Measurements from ENCODE around the gene INTS12. TPM values are rescaled to one million over a fixed set of nuclear protein-coding genes. Genes with fewer than 3 reads are reported as not detected.

Gene INTS12
- total RNA-seq, 2 experiments from 2014 or later, result 10.0 to 19.4 TPM

DNA sequence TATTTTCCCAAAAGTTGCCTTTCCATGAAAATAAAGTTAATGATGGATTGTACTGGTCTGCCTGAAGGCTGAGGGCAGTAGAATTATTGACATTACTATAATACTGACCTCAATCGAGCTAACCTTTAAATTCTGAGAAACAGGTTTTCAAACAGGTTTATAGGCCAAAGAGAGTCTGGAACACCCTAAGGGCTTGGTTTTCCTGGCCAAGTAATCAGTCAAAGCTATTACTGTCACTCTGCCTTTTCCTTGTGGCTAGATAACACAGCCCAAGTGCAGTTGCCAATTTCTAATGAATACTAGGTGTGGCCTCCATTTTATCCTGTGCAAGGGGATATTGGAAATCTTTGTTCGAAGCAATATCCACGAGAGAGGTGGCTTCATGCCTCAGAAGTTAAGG lies 75.2 kb downstream of the INTS12 start:
- no peak overlapping the region for H3K4me3 ChIP-seq (ENCODE audit: low read depth, low read length, poor library complexity, severe bottlenecking)
- ChIA-PET CTCF (ENCODE audit: unreplicated experiment) (no interaction called here), POLR2A (no interaction called here)
- H3K79me2 ChIP-seq (ENCODE audit: insufficient read depth, low read depth, low read length), result no peaks in the 10 kb centered on the region
- H3K9me2 ChIP-seq (ENCODE audit: insufficient read depth, low read length), result no peaks in the 10 kb centered on the region
- H3K4me2 ChIP-seq (ENCODE audit: low read length), result no peak overlapping the region
- DNase-seq (ENCODE audit: low spot score), result no peak
- peaks cover 15% of the 10 kb centered on the region for H3K4me1 ChIP-seq (ENCODE audit: insufficient read depth, low read length, poor library complexity, severe bottlenecking)
- TF ChIP-seq, protein P1, sequence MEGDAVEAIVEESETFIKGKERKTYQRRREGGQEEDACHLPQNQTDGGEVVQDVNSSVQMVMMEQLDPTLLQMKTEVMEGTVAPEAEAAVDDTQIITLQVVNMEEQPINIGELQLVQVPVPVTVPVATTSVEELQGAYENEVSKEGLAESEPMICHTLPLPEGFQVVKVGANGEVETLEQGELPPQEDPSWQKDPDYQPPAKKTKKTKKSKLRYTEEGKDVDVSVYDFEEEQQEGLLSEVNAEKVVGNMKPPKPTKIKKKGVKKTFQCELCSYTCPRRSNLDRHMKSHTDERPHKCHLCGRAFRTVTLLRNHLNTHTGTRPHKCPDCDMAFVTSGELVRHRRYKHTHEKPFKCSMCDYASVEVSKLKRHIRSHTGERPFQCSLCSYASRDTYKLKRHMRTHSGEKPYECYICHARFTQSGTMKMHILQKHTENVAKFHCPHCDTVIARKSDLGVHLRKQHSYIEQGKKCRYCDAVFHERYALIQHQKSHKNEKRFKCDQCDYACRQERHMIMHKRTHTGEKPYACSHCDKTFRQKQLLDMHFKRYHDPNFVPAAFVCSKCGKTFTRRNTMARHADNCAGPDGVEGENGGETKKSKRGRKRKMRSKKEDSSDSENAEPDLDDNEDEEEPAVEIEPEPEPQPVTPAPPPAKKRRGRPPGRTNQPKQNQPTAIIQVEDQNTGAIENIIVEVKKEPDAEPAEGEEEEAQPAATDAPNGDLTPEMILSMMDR (conservative IDR thresholded peaks at IDR 0.05; ENCODE audit: low read length), result no peak
- no peak for TF ChIP-seq EZH2phosphoT487 (IDR thresholded peaks at IDR 0.05; ENCODE audit: borderline replicate concordance, low read depth, low read length)
- intact Hi-C loops (cut with micrococcal nuclease; ENCODE audit: unreplicated experiment), result no loop called here
- no TSS peak for BruUV-seq (replicated peaks)
- no peak overlapping the region for H2AFZ ChIP-seq (ENCODE audit: low read length)
- no peaks in the 10 kb centered on the region for H4K20me1 ChIP-seq (ENCODE audit: insufficient read depth, low read length)
- no peak overlapping the region for H3K27ac ChIP-seq (ENCODE audit: low read depth, low read length, poor library complexity, severe bottlenecking)
- no peaks in the 10 kb centered on the region for H3K9me3 ChIP-seq (ENCODE audit: low read length)
- H3K36me3 ChIP-seq (ENCODE audit: insufficient read depth, low read length), result no peaks in the 10 kb centered on the region

Other genes starting within 250 kb of the INTS12 start
- gene PPA2, start 234.6 kb downstream of the INTS12 start, total RNA-seq (2014; rRNA removed; shearing (Covaris generic)), result 55.7 and 73.1 TPM in 2 replicates
- 74.6 and 77.7 TPM in 2 replicates for gene PPA2, start 234.6 kb downstream of the INTS12 start, total RNA-seq (2022)
- gene ARHGEF38, start 156.1 kb downstream of the INTS12 start, total RNA-seq (2014; rRNA removed; shearing (Covaris generic)), result not detected in 2 replicates
- not detected in 2 replicates for gene ARHGEF38, start 156.1 kb downstream of the INTS12 start, total RNA-seq (2022)
- 20.2 and 24.0 TPM in 2 replicates for gene GSTCD, start 95 bp upstream of the INTS12 start, total RNA-seq (2014; rRNA removed; shearing (Covaris generic))
- gene GSTCD, start 95 bp upstream of the INTS12 start, total RNA-seq (2022), result 22.3 and 25.0 TPM in 2 replicates
- not detected in 2 replicates for gene NPNT, start 186.8 kb upstream of the INTS12 start, total RNA-seq (2014; rRNA removed; shearing (Covaris generic))
- gene NPNT, start 186.8 kb upstream of the INTS12 start, total RNA-seq (2022), result not detected in 2 replicates

All from OCI-LY7 (cell line).